NCI-H460 (cell line): Measurements from ENCODE around the gene TAS2R39. TPM values are rescaled to one million over a fixed set of nuclear protein-coding genes. Genes with fewer than 3 reads are reported as not detected.
"Not testable (repeated sequence)": the region's sequence is repeated elsewhere in the genome, so short reads cannot be mapped to it uniquely, and the experiment has no call there.

ENCODE experiments used
- DNase-seq: peaks from one replicate; pipeline ENCODE4 v3.0.0-alpha.2; 2016; ENCODE audit warnings: low read depth; ENCODE audit errors: extremely low read depth
- polyA plus RNA-seq: library from polyadenylated mRNA; depleted of rRNA; stranded (reverse); fragments of >200 nt; gene quantifications from 2 replicates; pipeline ENCODE4 v1.2.3, GENCODE V29; 2014; cell fraction: nucleus; rRNA removed
- total RNA-seq: library from RNA; depleted of rRNA; stranded (reverse); fragments of >200 nt; shearing (Covaris generic); gene quantifications from 2 replicates; pipeline ENCODE4 v1.2.3, GENCODE V29; 2014; rRNA removed

TAS2R39 gene
- total RNA-seq = not detected in 2 replicates
- not detected in 2 replicates for polyA plus RNA-seq

GRCh38 chr7:143183024-143183423, at the start of gene TAS2R39:
Gene TAS2R39, plus strand, starts transcription at chr7:143183419. Its CDS starts 0 bp downstream, at chr7:143183419.
- DNase-seq = no peak

DNA sequence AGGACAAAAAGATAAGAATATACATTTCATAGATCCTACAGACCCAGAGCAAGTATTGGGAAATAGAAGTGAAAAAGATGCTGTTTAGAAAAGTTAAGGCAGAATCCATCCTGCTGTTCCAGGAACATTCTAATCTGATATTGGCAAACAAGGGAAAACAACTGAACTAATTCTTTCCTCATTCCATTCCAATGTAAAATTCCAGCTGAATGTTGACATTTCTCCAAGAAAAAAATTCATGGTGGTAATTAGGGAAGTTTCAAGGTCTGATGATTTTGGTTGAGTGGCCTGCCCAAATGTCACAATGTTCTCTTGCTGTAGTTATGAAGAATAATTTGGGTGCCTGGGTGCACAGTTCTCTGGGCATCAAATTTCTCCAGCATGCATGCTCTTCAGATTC, 36.1 kb upstream of the TAS2R39 start:
- no peak for DNase-seq

GRCh38 chr7:143148050-143148449, 35.2 kb upstream of the TAS2R39 start:
- DNase-seq = no peak

- DNase-seq = no peak
Observed at GRCh38 chr7:143148651-143149050, 34.6 kb upstream of the TAS2R39 start.

GRCh38 chr7:143150696-143151095, 32.5 kb upstream of the TAS2R39 start:
- not testable (repeated sequence) for DNase-seq

DNA sequence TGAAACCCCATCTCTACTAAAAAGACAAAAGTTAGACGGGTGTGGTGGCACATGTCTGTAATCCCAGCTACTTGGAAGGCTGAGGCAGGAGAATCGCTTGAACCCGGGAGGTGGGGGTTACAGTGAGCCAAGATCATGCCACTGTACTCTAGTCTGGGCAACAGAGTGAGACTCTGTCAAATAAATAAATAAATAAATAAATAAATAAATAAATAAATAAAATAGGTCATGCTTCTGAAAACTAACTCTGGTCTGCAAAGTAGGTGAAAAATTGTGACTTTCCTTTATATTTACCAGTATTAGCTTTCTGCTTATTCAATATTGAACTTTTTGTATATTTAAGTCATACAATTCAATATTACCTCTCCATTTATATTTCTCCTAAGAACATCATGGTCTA, 24.6 kb upstream of the TAS2R39 start:
- DNase-seq = not testable (repeated sequence)

DNA sequence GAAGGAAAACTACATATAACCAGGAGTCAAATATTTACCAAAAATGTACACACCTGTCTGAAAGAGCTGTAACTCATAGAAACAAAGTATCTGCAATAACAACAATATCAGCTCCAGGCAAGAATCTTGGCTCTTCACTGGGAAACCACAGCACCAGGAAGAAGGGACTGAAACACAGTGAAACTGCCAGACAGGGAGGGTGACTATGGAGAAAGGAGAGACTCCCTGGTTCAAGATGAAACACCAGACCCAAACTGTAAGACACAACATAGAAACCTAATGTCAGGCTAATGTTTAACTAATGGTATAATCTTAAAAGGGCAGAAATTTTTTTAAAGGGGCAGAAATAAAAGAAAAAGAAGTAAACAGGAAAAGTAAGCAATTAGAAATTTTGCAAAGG, 11.5 kb upstream of the TAS2R39 start:
- no peak for DNase-seq

- DNase-seq = no peak
Observed at GRCh38 chr7:143172354-143172753, 10.9 kb upstream of the TAS2R39 start.

GRCh38 chr7:143176128-143176527, 7.1 kb upstream of the TAS2R39 start:
- no peak for DNase-seq

DNA sequence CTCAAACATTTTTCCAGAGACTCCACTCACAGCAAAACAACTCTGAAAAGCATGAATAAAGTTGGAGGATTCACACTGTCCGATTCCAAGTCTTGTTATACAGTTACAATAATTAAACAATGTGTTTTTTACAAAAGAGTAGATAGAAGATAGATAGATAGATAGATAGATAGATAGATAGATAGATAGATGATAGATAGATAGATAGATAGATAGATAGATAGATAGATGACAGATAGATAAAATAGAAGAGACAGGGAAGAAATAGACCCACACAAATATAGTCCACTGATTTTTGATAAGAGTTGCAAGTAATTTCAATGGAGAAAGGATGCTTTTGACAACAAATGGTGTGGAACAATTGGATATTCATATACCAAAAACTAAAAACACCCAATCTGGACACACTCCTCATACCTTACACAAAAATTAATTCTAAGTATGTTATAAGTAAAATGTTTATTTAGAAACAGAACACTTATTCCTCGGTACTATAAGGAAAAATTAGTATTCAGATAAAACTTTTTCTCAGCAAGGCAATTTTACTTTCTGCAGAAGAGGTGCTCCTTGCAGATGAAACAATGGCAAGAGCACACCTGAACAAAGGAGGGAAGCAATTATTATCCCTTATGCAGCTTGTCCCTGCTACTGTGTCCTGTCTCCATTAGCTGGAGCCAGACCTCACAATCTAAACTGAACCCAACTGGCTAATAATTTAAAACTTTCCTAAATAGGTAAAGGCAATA, 5.7 kb upstream of the TAS2R39 start:
- no peak for DNase-seq

DNA sequence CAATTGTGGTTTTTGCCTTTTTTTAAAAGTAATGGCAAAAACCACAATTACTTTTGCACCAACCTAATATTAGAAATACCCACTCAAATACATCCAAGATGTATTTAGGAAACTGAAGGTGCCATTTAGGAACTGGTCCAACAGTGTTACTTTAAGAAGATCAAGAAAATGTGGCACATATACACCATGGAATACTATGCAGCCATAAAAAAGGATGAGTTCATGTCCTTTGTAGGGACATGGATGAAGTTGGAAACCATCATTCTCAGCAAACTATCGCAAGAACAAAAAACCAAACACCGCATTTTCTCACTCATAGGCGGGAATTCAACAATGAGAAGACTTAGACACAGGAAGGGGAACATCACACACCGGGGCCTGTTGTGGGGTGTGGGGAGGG, 2.4 kb upstream of the TAS2R39 start:
- not testable (repeated sequence) for DNase-seq

GRCh38 chr7:143181349-143181748, 1.9 kb upstream of the TAS2R39 start:
- DNase-seq = no peak

DNA sequence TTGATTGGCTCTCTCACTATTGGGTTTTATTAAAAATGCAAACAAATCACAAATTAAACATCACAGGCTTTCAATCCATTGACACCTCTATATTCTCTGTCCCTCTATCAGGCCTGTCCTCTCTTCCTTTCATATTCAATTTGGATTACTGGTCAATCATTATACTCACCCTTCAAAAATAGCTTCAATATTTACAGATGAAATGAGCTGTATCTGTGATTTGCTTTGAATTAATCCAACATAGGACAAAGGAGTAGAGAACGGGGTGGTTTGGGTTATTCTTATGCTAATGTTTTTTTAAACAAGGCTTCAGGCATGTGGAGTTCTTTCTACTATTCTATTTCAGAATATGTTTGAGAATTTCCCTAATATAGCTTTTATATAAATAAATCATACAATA, 2.3 kb downstream of the TAS2R39 start:
- DNase-seq = no peak

DNA sequence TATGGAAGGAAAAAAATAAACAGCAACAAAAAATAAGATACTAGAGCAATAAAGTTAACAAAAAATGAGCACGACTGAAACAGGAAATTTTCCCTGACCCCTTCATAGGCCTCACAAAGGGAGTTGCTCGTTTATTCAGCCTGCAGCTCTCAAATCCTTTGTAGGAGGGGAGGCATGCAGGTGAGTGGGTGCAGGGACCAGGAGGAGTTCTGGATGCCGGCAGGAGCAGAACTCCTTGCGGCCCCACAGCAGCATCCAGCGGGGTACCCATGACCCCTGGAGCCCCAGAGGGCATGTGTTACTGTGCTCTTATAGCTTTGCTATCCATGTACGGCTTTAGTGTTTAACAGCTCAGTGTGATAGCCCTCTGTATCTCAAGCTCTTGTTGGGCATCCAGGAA, 5.8 kb downstream of the TAS2R39 start:
- DNase-seq = no peak

DNA sequence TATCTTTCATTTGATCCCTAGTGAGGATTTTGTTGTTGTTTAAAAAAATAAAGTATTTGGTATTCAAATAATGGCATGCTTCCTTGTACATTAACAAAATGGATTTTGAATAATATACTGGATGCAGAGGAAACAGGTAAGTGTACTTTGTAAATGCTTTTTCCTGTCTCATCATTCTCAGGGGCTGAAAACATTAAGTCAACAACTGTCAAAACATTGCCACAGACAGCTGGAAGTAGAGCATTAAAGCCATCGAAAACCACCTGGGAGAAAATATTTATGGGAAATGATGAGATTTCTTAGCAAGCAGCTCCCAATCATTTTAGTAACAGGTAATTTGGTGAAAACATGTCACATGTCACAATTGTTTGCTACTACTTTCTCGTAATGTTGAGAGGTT, 10.7 kb downstream of the TAS2R39 start:
- no peak for DNase-seq

DNA sequence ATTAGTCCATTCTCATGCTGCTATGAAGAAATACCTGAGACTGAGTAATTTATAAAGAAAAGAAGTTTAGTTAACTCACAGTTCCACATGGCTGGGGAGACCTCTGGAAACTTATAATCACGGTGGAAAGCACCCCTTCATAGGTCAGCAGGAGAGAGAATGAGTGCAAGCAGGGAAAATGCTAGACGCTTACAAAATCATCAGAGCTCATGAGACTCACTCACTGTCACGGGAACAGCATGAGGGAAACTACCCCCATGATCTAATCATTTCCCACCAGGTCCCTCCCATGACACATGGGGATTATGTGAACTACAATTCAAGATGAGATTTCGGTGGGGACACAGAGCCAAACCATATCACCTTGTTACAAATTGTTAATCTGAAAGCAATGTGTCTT, 15.8 kb downstream of the TAS2R39 start:
- no peak for DNase-seq

DNA sequence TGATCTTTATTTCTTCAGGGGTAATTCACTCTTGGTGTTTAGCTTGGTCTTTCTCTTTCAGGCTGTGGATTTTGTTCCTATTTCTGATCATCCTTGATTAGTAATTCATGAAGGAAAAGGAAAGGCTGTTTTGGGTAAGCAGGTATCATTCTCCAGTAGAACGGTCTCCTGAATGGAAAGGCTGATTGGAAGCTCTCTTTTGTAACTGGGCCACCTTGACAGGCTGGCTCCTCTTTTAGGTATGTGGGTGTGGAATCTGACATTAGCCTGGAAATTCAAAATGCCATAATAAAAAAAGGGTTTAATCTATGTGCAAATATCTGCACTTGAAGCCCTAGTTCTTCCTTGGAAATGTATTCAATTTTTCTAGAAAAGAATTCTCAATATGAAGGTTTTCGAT, 18.9 kb downstream of the TAS2R39 start:
- DNase-seq = no peak

DNA sequence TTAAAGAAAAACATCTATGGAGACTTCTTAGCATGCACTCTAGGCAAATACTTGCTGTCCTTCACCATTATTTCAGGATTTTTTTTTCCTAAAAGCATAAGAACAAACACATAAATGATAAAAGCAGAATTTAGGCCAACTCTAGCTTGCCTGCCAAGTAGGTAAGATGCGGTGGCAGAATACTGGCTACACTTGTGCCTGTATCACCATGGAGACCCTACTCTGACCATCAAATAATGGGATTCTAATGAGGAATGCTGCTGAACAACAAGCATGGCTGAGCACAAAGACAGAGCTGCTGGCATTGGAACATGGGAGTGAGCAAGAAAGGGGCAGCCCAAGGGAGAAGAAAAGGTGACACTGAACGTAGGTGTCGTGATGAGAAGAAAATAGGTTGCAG, 20.2 kb downstream of the TAS2R39 start:
- DNase-seq = no peak

GRCh38 chr7:143205560-143206293, 22.5 kb downstream of the TAS2R39 start:
- DNase-seq = no peak

DNA sequence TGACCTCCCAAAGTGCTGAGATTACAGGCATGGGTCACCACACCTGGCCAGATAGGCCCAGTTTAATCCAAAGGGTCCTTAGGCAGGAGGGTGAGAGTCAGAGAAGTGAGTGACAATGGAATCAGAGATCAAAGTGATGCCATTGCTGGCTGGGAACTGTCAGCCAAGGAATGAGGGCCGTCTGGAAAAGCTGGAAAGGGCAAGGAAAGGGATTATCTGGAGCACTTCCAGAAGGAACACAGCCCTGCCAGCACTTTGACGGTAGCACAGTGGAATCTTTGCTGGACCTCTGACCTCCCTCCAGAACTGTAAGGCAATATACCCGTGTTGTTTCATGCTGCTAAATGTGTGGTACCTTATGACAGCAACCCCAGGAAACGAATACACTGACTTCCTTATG, 27.3 kb downstream of the TAS2R39 start:
- no peak for DNase-seq

GRCh38 chr7:143213478-143213877, 30.3 kb downstream of the TAS2R39 start:
- not testable (repeated sequence) for DNase-seq
